Measurements from ENCODE around the gene TAF5L. TPM values are rescaled to one million over a fixed set of nuclear protein-coding genes. Genes with fewer than 3 reads are reported as not detected.
A peak's percentile ranks its signal among the peaks of the same experiment; 100 is the strongest.

The TAF5L gene
- 26.7 and 28.7 TPM in 2 replicates for total RNA-seq (2014; rRNA removed; shearing (Covaris generic))

GRCh38 chr1:229625915-229626831 lies at the start of gene TAF5L, which contains the start of gene URB2:
Gene TAF5L (minus strand): TSS chr1:229626122. CDS start chr1:229614482, 11,640 bp downstream.
Gene URB2 (plus strand): TSS chr1:229626247. CDS start chr1:229627634, 1,387 bp downstream.
- peaks cover 5% of the 10 kb centered on the region; the same call in 1 of the 2 replicates for H3K4me1 ChIP-seq
- no peaks in the 10 kb centered on the region for H3K9me3 ChIP-seq (replicated peaks)
- peaks cover 5% of the 10 kb centered on the region for H3K36me3 ChIP-seq
- peak within 1 kb of the TSS; percentile 98 for H3K4me3 ChIP-seq
- H3K27ac ChIP-seq: peak within 1 kb of the TSS; percentile 65
- H3K27me3 ChIP-seq: no peaks in the 10 kb centered on the region
- peak; percentile 84 to 87 for DNase-seq

GRCh38 chr1:229675396-229675795 lies 49.5 kb upstream of the TAF5L start:
- no peak overlapping the region for H3K4me3 ChIP-seq
- no peaks in the 10 kb centered on the region for H3K36me3 ChIP-seq
- no peak for DNase-seq
- H3K9me3 ChIP-seq (replicated peaks): no peaks in the 10 kb centered on the region
- H3K4me1 ChIP-seq: no peaks in the 10 kb centered on the region
- H3K27me3 ChIP-seq: no peaks in the 10 kb centered on the region
- H3K27ac ChIP-seq: no peak overlapping the region

- Histone ChIP-seq H3K27me3 (no peaks in the 10 kb centered on the region), H3K27ac (no peak overlapping the region), H3K4me3 (no peak overlapping the region), H3K36me3 (no peaks in the 10 kb centered on the region), H3K9me3 (replicated peaks) (no peaks in the 10 kb centered on the region), H3K4me1 (no peaks in the 10 kb centered on the region)
- no peak for DNase-seq
Observed at GRCh38 chr1:229674042-229674441, 48.1 kb upstream of the TAF5L start.

- Histone ChIP-seq H3K36me3 (no peaks in the 10 kb centered on the region), H3K4me3 (no peak overlapping the region), H3K4me1 (no peaks in the 10 kb centered on the region), H3K9me3 (replicated peaks) (no peaks in the 10 kb centered on the region), H3K27ac (no peak overlapping the region), H3K27me3 (no peaks in the 10 kb centered on the region)
- no peak for DNase-seq
Observed at GRCh38 chr1:229672246-229672645, 46.3 kb upstream of the TAF5L start.

GRCh38 chr1:229671310-229671709 lies 45.4 kb upstream of the TAF5L start:
- no peak overlapping the region for H3K4me3 ChIP-seq
- no peaks in the 10 kb centered on the region; the same call in 1 of the 2 replicates for H3K4me1 ChIP-seq
- H3K27ac ChIP-seq: no peak overlapping the region
- H3K36me3 ChIP-seq: no peaks in the 10 kb centered on the region
- H3K9me3 ChIP-seq (replicated peaks): no peaks in the 10 kb centered on the region
- no peaks in the 10 kb centered on the region for H3K27me3 ChIP-seq
- DNase-seq: no peak

- Histone ChIP-seq H3K27ac (no peak overlapping the region), H3K27me3 (no peaks in the 10 kb centered on the region), H3K4me3 (no peak overlapping the region), H3K9me3 (replicated peaks) (no peaks in the 10 kb centered on the region), H3K36me3 (no peaks in the 10 kb centered on the region), H3K4me1 (peaks cover 10% of the 10 kb centered on the region)
- no peak for DNase-seq
Observed at GRCh38 chr1:229669333-229669732, 43.4 kb upstream of the TAF5L start.

GRCh38 chr1:229666585-229666984 lies 40.7 kb upstream of the TAF5L start:
- H3K4me1 ChIP-seq: peaks cover 18% of the 10 kb centered on the region
- no peaks in the 10 kb centered on the region for H3K27me3 ChIP-seq
- DNase-seq: no peak
- H3K36me3 ChIP-seq: peaks cover 2% of the 10 kb centered on the region
- no peak overlapping the region for H3K27ac ChIP-seq
- H3K9me3 ChIP-seq (replicated peaks): no peaks in the 10 kb centered on the region
- H3K4me3 ChIP-seq: no peak overlapping the region

GRCh38 chr1:229665912-229666558 lies 40.1 kb upstream of the TAF5L start:
- peak; percentile 22 to 54 for DNase-seq
- H3K4me3 ChIP-seq: no peak overlapping the region
- H3K27ac ChIP-seq: no peak overlapping the region
- no peaks in the 10 kb centered on the region for H3K27me3 ChIP-seq
- no peaks in the 10 kb centered on the region for H3K9me3 ChIP-seq (replicated peaks)
- H3K4me1 ChIP-seq: peaks cover 18% of the 10 kb centered on the region
- H3K36me3 ChIP-seq: peaks cover 7% of the 10 kb centered on the region

GRCh38 chr1:229664133-229664689 lies 38.3 kb upstream of the TAF5L start:
- Histone ChIP-seq H3K4me1 (peaks cover 18% of the 10 kb centered on the region), H3K36me3 (peaks cover 18% of the 10 kb centered on the region), H3K27ac (no peak overlapping the region), H3K9me3 (replicated peaks) (no peaks in the 10 kb centered on the region), H3K27me3 (no peaks in the 10 kb centered on the region), H3K4me3 (no peak overlapping the region)
- DNase-seq: peak; percentile 60 to 78

GRCh38 chr1:229661897-229662296 lies 36.0 kb upstream of the TAF5L start:
- no peak for DNase-seq
- Histone ChIP-seq H3K36me3 (peaks cover 41% of the 10 kb centered on the region), H3K4me1 (peaks cover 18% of the 10 kb centered on the region), H3K9me3 (replicated peaks) (no peaks in the 10 kb centered on the region), H3K27ac (no peak overlapping the region), H3K4me3 (no peak overlapping the region), H3K27me3 (no peaks in the 10 kb centered on the region)

- peaks cover 18% of the 10 kb centered on the region for H3K4me1 ChIP-seq
- H3K4me3 ChIP-seq: no peak overlapping the region
- H3K36me3 ChIP-seq: peaks cover 47% of the 10 kb centered on the region
- peak; percentile 60 to 75 for DNase-seq
- H3K27me3 ChIP-seq: no peaks in the 10 kb centered on the region
- no peak overlapping the region for H3K27ac ChIP-seq
- no peaks in the 10 kb centered on the region for H3K9me3 ChIP-seq (replicated peaks)
Observed at GRCh38 chr1:229661022-229661877, 35.3 kb upstream of the TAF5L start.

- H3K36me3 ChIP-seq: peaks cover 58% of the 10 kb centered on the region
- no peak for DNase-seq
- no peaks in the 10 kb centered on the region for H3K4me1 ChIP-seq
Observed at GRCh38 chr1:229657993-229658755, 32.3 kb upstream of the TAF5L start.

GRCh38 chr1:229655781-229656180 lies 29.9 kb upstream of the TAF5L start:
- Histone ChIP-seq H3K4me1 (no peaks in the 10 kb centered on the region), H3K9me3 (replicated peaks) (no peaks in the 10 kb centered on the region), H3K27me3 (no peaks in the 10 kb centered on the region), H3K27ac (no peak overlapping the region), H3K36me3 (peaks cover 62% of the 10 kb centered on the region), H3K4me3 (no peak overlapping the region)
- no peak for DNase-seq

More at GRCh38 chr1:229657993-229658755, 32.3 kb upstream of the TAF5L start:
- Histone ChIP-seq H3K4me3 (no peak overlapping the region), H3K27me3 (no peaks in the 10 kb centered on the region), H3K27ac (no peak overlapping the region), H3K9me3 (replicated peaks) (no peaks in the 10 kb centered on the region)
